Panc1 (cell line): ENCODE results near the gene SRSF5. TPM values are rescaled to one million over a fixed set of nuclear protein-coding genes. Genes with fewer than 3 reads are reported as not detected.

Experiments used
- ATAC-seq: fragments of 200-7000 bp; cut with Tn5 transposase; 2 replicates; pipeline ENCODE4 v1.9.1; 2020; ENCODE audit warnings: mild to moderate bottlenecking, moderate library complexity
- BruUV-seq: library from RNA; stranded (reverse); fragments of 400-500 nt; replicated peaks from 2 replicates; lab custom pipeline; 2021; lab: Mats Ljungman, UMichigan
- CTCF ChIA-PET: fragments of 300-600 bp; sonication (Branson Sonifier 250); formaldehyde crosslinking; loops from one replicate; lab custom pipeline; 2022; ENCODE audit warnings: antibody characterized with exemption; lab: Charles Lee
- POLR2A ChIA-PET: fragments of 300-600 bp; sonication (Branson Sonifier 250); formaldehyde crosslinking; loops from one replicate; lab custom pipeline; 2022; ENCODE audit warnings: antibody characterized with exemption; lab: Charles Lee
- DNase-seq: peaks from one replicate; pipeline ENCODE4 v3.0.0-alpha.2; 2010; ENCODE audit warnings: low read depth, low spot score
- H3K27ac ChIP-seq: 2 replicates; pipeline ENCODE4 v1.5.1; 2011; ENCODE audit warnings: mild to moderate bottlenecking, low read length, inconsistent platforms
- H3K27me3 ChIP-seq: fragments of 200-500 bp; sonication (Bioruptor generic); 2 replicates; pipeline ENCODE4 v1.6.0; 2014; ENCODE audit warnings: low read length, inconsistent platforms; ENCODE audit not compliant: control insufficient read depth, insufficient read depth
- H3K36me3 ChIP-seq: fragments of 200-500 bp; sonication (Bioruptor generic); 2 replicates; pipeline ENCODE4 v1.5.1; 2014; ENCODE audit warnings: inconsistent platforms, mild to moderate bottlenecking, low read length, moderate library complexity; ENCODE audit not compliant: control insufficient read depth, insufficient read depth
- H3K4me1 ChIP-seq: 2 replicates; pipeline ENCODE4 v1.5.1; 2011; ENCODE audit warnings: inconsistent platforms, mild to moderate bottlenecking, low read length, moderate library complexity; ENCODE audit not compliant: control insufficient read depth, insufficient read depth
- H3K4me3 ChIP-seq, 2 experiments: 2 replicates each; pipeline ENCODE4 v1.5.1; 2011 to 2012; ENCODE audit warnings: low read depth in 2 of 2, low read length in 2 of 2, mild to moderate bottlenecking in 2 of 2, inconsistent platforms in 1 of 2, moderate library complexity in 1 of 2
- H3K9me3 ChIP-seq: fragments of 200-500 bp; sonication (Bioruptor generic); 2 replicates; pipeline ENCODE4 v1.5.1; 2014; ENCODE audit warnings: low read depth, mild to moderate bottlenecking, inconsistent platforms, low read length, moderate library complexity; ENCODE audit not compliant: control insufficient read depth, insufficient read depth
- CTCF ChIP-seq: fragments of 450-650 bp; IDR thresholded peaks from 2 replicates; pipeline ENCODE4 v1.5.1; 2017; ENCODE audit warnings: mild to moderate bottlenecking
- POLR2AphosphoS5 ChIP-seq: IDR thresholded peaks from 2 replicates; pipeline ENCODE4 v1.6.1; 2012; ENCODE audit warnings: mild to moderate bottlenecking, low read depth, low read length, moderate library complexity
- REST ChIP-seq, 2 experiments: IDR thresholded peaks; 2 replicates each; pipeline ENCODE4 v1.6.1; 2011 to 2012; ENCODE audit warnings: low read depth in 2 of 2, control low read depth in 1 of 2, low read length in 1 of 2, mild to moderate bottlenecking in 1 of 2, moderate library complexity in 1 of 2; ENCODE audit not compliant: insufficient read depth in 1 of 2
- SIN3A ChIP-seq: IDR thresholded peaks from 2 replicates; pipeline ENCODE4 v1.6.1; 2012; ENCODE audit warnings: low read depth, mild to moderate bottlenecking, low read length, moderate library complexity, borderline replicate concordance; ENCODE audit not compliant: insufficient read depth
- TCF7L2 ChIP-seq: IDR thresholded peaks from 2 replicates; pipeline ENCODE4 v1.6.1; 2011; ENCODE audit warnings: mild to moderate bottlenecking, low read depth, low read length, inconsistent platforms
- in situ Hi-C: cut with HindIII; loops from 2 replicates; pipeline ENCODE4 v1.10.0; 2016; ENCODE audit warnings: low sequenced_read_pairs, low pct_unique_long_range_greater_than_20kb
- intact Hi-C: fragments of 100-400 bp; cut with micrococcal nuclease; formaldehyde crosslinking; loops from one replicate; pipeline ENCODE4 v1.10.0; 2022; ENCODE audit not compliant: unreplicated experiment
- total RNA-seq: library from RNA; stranded (reverse); gene quantifications from one replicate; pipeline ENCODE4 v1.2.1, GENCODE V29; 2021; ENCODE audit not compliant: unreplicated experiment

The SRSF5 gene
- total RNA-seq, 1 experiment from 2014 or later = 154 TPM

GRCh38 chr14:69763761-69764510, 3.0 kb upstream of the SRSF5 start:
- ATAC-seq (no peak), DNase-seq (no peak)
- POLR2A ChIA-PET = no interaction called here
- in situ Hi-C loops (no loop called here), intact Hi-C loops (no loop called here)
- H3K27me3 ChIP-seq = no peaks in the 10 kb centered on the region
- H3K4me1 ChIP-seq = peaks cover 3% of the 10 kb centered on the region
- BruUV-seq = no TSS peak
- no peak overlapping the region for H3K4me3 ChIP-seq
- no peak overlapping the region for H3K27ac ChIP-seq
- H3K9me3 ChIP-seq = no peaks in the 10 kb centered on the region
- no peak for TF ChIP-seq REST (IDR thresholded peaks at IDR 0.05; ENCODE audit: insufficient read depth in 1 of 2, low read depth in 2 of 2, low read length in 1 of 2)
- TF ChIP-seq POLR2AphosphoS5 = no peak
- no peak for TF ChIP-seq TCF7L2
- TF ChIP-seq CTCF = no peak
- no peak for TF ChIP-seq SIN3A
- peaks cover 14% of the 10 kb centered on the region for H3K36me3 ChIP-seq
- CTCF ChIA-PET = no interaction called here

- H3K27me3 ChIP-seq = no peaks in the 10 kb centered on the region
- ChIA-PET POLR2A (no interaction called here), CTCF (no interaction called here)
- peak; percentile 88 for ATAC-seq
- no TSS peak for BruUV-seq
- in situ Hi-C loops = no loop called here
- H3K9me3 ChIP-seq = no peaks in the 10 kb centered on the region
- peak; percentile 7 for DNase-seq
- H3K27ac ChIP-seq = peak overlapping the region; percentile 97
- H3K36me3 ChIP-seq = peaks cover 47% of the 10 kb centered on the region
- intact Hi-C loops = no loop called here
- peak overlapping the region; percentile 92 to 98 for H3K4me3 ChIP-seq
- no peak for TF ChIP-seq CTCF
- TF ChIP-seq TCF7L2 = peak; percentile 84
- H3K4me1 ChIP-seq = peaks cover 4% of the 10 kb centered on the region
Measured at GRCh38 chr14:69767369-69767999, 542 bp downstream of the SRSF5 start.
